Measurements from ENCODE around the gene CCDC83.
A peak's percentile ranks its signal among the peaks of the same experiment; 100 is the strongest.

CCDC83 gene

GRCh38 chr11:85855341-85855656 lies at the start of gene CCDC83:
TSS of gene CCDC83 (plus strand) at chr11:85855383. CDS start at chr11:85865124, 9,741 bp downstream.
- no peak for DNase-seq (ENCODE audit: low read depth in 2 of 2, low spot score in 1 of 2)

DNA sequence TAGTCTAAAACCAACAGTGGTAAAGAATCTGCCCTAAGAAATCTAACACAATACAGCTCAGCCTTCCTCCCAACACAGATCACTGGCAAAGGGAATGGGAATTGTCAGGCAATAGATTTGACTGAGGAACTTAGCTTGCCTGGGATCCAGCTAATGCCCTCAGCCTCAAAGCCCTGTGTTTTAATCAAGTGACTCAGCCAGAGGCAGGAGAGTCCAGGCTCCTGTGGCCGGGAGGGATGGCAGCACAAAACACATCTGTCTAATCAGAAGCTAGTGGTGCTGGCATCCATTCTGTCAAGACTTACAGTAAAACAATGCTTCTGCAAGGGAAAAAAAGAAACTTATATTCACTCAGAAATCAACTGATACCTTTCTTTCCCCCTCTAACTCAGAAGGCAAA lies 49.8 kb upstream of the CCDC83 start:
- no peak for DNase-seq (ENCODE audit: low read depth in 2 of 2, low spot score in 1 of 2)

GRCh38 chr11:85806016-85806415 lies 49.2 kb upstream of the CCDC83 start:
- no peak for DNase-seq (ENCODE audit: low read depth in 2 of 2, low spot score in 1 of 2)

DNA sequence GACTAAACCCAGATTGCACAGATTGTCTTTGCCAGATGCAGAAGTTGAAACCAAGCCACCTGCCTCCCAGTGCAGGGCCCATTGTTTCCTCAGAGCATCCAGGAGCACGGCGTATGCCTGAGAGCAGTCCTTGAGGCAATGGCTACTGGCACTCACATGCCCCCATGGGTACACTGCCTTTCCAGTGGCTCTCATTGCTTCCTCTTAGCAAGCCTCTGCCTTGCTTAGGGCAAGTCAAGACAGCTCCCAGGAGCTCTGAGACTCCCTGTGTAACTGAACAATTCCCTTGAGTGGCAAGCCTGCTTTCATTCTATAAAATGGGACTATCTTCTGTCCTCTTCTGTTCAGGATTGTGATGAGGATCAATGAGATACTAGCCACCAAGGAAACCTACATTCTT lies 48.3 kb upstream of the CCDC83 start:
- no peak for DNase-seq (ENCODE audit: low read depth in 2 of 2, low spot score in 1 of 2)

- no peak for DNase-seq (ENCODE audit: low read depth in 2 of 2, low spot score in 1 of 2)
These were observed 46.0 kb upstream of the CCDC83 start for GRCh38 chr11:85809191-85809590.

DNA sequence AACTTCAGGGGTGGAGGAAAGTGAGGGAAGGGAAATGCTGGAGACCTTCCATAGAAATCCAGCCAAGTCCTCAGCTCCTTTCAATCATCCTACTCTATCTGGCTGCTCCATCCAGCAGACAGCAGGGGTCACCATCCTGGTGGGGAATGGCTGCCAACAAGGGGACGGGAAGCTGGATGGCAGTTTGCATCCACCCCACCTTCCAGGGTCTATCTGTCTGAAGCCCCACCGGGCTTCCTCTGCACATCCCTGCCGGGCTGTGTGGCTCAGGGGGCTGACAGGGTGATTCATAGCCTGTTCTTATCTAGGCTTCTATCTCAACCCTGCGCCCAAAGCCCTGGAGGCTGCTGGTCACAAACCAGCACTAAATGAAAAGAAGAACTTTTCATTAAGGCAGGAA lies 45.3 kb upstream of the CCDC83 start:
- DNase-seq (ENCODE audit: low read depth in 2 of 2, low spot score in 1 of 2), result no peak

- DNase-seq (ENCODE audit: low read depth in 2 of 2, low spot score in 1 of 2), result no peak
These were observed 44.7 kb upstream of the CCDC83 start for GRCh38 chr11:85810521-85810870.

DNA sequence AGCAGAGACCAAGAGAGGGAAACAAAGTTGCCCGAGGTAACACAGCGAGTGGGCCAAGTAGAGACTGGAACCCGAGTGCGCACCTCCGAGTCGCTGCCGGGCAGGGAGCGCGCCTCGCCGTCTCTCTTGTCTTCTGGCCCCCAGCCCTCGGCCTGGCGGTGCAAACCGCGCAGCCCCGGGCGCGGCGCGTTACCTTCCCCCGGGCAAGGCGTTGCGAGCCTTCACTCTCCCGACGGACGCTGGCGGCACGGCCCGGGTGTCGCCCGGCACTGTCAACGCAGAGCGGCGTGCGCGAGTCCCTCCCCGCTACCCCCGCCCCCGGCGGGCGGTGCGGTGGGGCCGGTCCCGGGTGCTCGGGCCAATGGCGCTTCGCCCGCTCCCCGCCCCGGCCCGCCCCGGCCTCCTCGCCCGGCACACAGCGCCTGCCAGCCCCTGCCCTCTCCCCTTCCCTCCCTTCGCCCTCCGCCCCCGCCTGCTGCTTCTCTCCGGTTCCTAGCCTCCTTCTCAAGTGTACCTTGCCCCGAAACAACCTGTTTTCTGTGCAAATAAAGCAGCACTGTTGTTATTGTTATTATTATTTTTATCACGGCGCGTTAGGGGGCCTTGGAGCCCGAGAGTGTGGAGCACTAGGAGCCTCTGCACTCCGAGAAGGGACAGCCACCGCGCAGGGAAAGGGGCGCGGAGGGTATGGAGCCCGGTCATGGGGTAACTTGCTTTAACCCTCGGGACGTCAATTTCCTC lies 44.1 kb upstream of the CCDC83 start, which contains the start of gene SYTL2:
Gene SYTL2 (minus strand): TSS at position 271 of the 741 bp plus-strand sequence. CDS start 53,416 bp downstream, outside the sequence.
- peak in 1 of 2 donors; percentile 59 for DNase-seq (ENCODE audit: low read depth in 2 of 2, low spot score in 1 of 2)

- DNase-seq (ENCODE audit: low read depth in 2 of 2, low spot score in 1 of 2), result no peak
These were observed 43.6 kb upstream of the CCDC83 start for GRCh38 chr11:85811624-85812023.

- no peak for DNase-seq (ENCODE audit: low read depth in 2 of 2, low spot score in 1 of 2)
These were observed 41.5 kb upstream of the CCDC83 start for GRCh38 chr11:85813721-85814120.

- no peak for DNase-seq (ENCODE audit: low read depth in 2 of 2, low spot score in 1 of 2)
These were observed 39.8 kb upstream of the CCDC83 start for GRCh38 chr11:85815186-85815931.

DNA sequence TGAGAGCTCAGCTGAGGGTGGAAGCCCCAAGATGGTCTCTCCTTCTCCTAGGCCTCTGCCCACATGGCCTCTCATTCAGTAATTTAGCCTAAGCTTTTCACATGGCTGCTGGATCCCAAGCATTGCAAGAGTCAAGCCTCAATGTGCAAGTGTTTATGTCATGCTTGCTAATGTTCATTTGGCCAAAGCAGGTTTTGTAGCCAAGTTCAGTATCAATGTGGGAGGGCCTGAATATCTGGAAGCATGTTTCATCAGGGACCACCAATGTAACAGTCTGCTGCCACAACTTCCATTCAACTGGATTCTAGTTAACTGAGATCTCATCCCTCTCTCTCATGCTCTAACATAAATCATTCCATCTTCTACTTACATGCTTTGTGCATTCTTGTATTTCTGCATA lies 35.7 kb upstream of the CCDC83 start:
- no peak for DNase-seq (ENCODE audit: low read depth in 2 of 2, low spot score in 1 of 2)

- DNase-seq (ENCODE audit: low read depth in 2 of 2, low spot score in 1 of 2), result no peak
These were observed 33.5 kb upstream of the CCDC83 start for GRCh38 chr11:85821636-85822035.

GRCh38 chr11:85822814-85823213 lies 32.4 kb upstream of the CCDC83 start:
- no peak for DNase-seq (ENCODE audit: low read depth in 2 of 2, low spot score in 1 of 2)

GRCh38 chr11:85823816-85824215 lies 31.4 kb upstream of the CCDC83 start:
- peak in 1 of 2 donors; percentile 38 for DNase-seq (ENCODE audit: low read depth in 2 of 2, low spot score in 1 of 2)

DNA sequence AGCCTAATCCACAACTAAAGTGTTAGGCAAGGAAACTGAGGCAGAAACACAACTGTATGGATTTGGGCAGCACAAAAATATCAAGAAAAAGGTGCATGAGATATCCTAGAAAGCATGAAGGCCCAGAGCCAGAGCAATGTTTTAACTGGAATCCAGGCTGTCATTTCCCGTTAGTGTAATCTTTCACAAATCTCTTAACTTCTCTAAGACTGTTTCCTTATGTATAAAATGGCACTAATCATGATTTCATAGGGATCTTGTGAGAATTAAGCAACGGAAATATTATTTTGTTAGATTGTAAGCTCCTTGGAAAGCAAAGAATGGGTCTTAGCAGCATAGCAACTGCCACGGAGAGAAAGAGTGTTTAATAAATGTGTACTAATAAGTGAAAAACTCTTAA lies 29.6 kb upstream of the CCDC83 start:
- no peak for DNase-seq (ENCODE audit: low read depth in 2 of 2, low spot score in 1 of 2)

DNA sequence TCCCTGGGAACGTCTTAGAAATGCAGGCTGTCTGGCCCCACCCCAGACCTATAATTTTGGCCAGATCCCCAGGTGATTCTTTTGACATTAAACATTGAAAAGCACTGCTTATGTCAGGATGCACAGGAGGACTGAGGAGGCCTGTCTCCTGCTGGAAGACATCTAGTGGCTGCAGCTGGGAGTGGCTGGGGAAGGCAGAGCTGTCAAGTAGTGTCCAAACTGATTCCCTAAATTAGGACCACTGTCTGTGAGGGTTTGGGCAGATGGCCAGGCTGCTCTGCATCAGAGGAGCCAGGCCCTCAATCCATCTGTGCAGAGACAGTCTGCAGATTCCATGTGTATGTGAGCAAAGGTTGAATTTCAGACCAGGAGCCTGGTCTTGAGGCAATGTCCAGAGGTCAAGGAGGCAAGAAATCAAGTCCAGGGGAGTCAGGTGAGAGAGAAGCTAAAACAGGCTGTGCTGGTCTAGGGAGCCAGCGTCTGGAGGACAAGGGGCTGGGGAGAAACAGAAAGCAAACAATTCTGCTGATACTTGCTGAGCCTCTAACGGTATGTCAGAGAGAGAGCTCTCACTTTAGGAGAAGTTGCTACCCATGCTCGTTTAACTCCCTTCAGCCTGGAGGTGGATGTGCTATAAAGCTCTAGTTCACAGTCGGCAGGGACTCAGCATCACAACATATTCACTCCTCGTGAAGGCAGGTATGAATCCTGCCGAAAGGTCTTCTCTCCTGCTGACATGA lies 28.9 kb upstream of the CCDC83 start:
- no peak for DNase-seq (ENCODE audit: low read depth in 2 of 2, low spot score in 1 of 2)

DNA sequence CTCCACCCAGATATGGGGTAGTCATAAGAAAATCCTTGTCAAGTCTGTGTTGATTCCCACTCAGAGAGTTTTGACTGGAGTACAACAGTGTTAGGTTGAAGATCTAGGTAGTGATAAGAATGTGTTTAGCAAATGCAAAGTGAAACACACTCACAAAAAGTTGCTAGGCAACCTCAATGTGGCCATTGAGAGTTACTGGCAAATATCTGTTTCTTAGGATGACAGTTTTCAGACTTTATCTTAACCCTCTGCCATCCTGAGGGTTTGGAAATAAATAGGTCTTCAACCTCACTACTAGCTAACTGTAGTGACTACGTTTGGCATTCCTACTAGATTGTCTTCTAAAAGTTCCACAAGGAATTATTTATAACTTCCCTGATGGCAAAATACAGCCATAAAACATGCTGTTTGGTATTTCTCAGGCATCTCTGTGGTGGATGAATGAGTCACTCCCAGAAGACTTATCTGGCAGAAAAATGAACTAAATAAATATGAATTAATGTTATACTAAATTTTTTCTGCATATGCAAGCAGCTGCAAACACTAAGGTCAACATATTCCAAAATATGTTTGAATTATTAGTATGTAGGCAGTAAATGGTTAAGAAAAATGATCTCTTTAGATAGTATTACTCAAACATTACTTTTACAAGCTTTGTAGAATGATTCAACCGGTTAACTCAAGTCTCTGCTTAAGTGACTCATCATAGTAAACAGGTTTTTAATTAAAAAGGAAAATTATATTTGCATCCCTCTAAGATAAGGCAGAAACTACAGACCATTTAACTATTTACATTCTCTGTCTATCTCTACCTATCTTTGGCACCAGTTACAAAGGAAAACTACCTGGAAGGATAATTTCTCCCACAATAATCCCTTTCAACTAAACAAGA lies 27.2 kb upstream of the CCDC83 start:
- DNase-seq (ENCODE audit: low read depth in 2 of 2, low spot score in 1 of 2), result no peak

DNA sequence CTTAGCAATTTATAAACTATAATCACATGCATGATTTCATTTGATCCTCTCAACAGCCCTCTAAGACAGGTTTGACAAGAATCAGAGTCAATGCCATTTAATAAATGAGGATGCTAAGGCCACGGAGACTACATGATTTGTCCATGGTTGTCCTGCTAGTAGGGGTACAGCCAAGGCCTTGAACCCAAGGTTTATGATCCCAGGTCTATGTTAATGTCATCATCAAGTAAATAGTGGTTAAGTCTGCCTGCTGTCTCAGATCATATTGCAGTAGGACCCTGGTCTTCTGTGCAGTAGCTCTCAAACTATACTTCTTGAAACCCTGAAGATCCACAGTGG lies 26.6 kb upstream of the CCDC83 start:
- DNase-seq (ENCODE audit: low read depth in 2 of 2, low spot score in 1 of 2), result no peak

- DNase-seq (ENCODE audit: low read depth in 2 of 2, low spot score in 1 of 2), result no peak
These were observed 26.0 kb upstream of the CCDC83 start for GRCh38 chr11:85829172-85829571.

DNA sequence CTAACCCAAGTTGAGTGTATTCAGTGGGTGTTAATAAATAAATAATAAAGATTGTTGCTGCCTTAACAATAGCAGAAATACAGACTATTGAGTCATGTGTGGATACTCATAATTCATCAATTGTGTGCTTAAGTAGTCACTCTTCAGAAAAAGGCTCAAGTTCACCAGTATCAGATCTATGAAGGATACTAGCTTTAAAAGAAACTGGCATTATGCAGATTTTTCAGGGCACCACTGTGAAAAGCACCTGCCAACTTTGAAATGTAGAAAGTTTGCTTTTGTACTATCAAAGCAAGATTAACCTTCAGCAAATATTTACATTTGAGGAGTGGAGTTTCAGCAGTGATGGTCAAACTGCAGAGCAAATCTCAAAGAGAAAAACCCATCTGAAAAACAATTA lies 24.1 kb upstream of the CCDC83 start:
- DNase-seq (ENCODE audit: low read depth in 2 of 2, low spot score in 1 of 2), result no peak
